Thoracic aorta (tissue), 2 donors: ENCODE measurements around the gene ASIC5. TPM values are rescaled to one million over a fixed set of nuclear protein-coding genes. Genes with fewer than 3 reads are reported as not detected.

Source experiments
- ATAC-seq: fragments of 150-250 bp; one replicate; pipeline ENCODE4 v1.8.0; 2017; ENCODE audit warnings: low read depth; ENCODE audit not compliant: insufficient number of reproducible peaks, low FRiP score
- DNase-seq: peaks from one replicate; pipeline ENCODE4 v3.0.0-alpha.2; 2020; ENCODE audit warnings: low spot score
- H3K27ac ChIP-seq, 2 donors: fragments of 200-600 bp; sonication (generic); 1 replicate in 1 of 2; 2 replicates in 1 of 2; pipeline ENCODE4 v1.5.1; 2016; ENCODE audit warnings: mild to moderate bottlenecking in 2 of 2, moderate library complexity in 2 of 2
- H3K27me3 ChIP-seq: fragments of 200-600 bp; sonication (generic); replicated peaks from 2 replicates; pipeline ENCODE4 v1.6.0; 2016; ENCODE audit warnings: mild to moderate bottlenecking; ENCODE audit not compliant: insufficient read depth
- H3K36me3 ChIP-seq: fragments of 200-600 bp; sonication (generic); one replicate; pipeline ENCODE4 v1.5.1; 2016
- H3K4me1 ChIP-seq, 2 donors: fragments of 200-600 bp; sonication (generic); 1 replicate in 1 of 2; 2 replicates in 1 of 2; pipeline versions ENCODE4 v1.5.1 to v1.6.0; 2016; ENCODE audit warnings: low read depth in 2 of 2, mild to moderate bottlenecking in 1 of 2; ENCODE audit not compliant: control insufficient read depth in 1 of 2
- H3K4me3 ChIP-seq: fragments of 200-600 bp; sonication (generic); 2 replicates; pipeline ENCODE4 v1.5.1; 2016; ENCODE audit warnings: mild to moderate bottlenecking
- H3K9me3 ChIP-seq: fragments of 200-600 bp; sonication (generic); 2 replicates; pipeline ENCODE4 v1.5.1; 2016
- total RNA-seq, 2 donors: library from RNA; depleted of rRNA; stranded (reverse); fragments of >200 nt; gene quantifications; one replicate each; pipeline versions ENCODE4 v1.1.0 to v1.2.3, GENCODE V29; 2016
- TF ChIP-seq, protein P1 (sequence below): fragments of 200-600 bp; sonication (generic); IDR thresholded peaks from one replicate; pipeline ENCODE4 v1.5.1; 2019; ENCODE audit warnings: antibody characterized with exemption

ASIC5 gene
- total RNA-seq, 2 donors from 2014 or later: not detected

DNA sequence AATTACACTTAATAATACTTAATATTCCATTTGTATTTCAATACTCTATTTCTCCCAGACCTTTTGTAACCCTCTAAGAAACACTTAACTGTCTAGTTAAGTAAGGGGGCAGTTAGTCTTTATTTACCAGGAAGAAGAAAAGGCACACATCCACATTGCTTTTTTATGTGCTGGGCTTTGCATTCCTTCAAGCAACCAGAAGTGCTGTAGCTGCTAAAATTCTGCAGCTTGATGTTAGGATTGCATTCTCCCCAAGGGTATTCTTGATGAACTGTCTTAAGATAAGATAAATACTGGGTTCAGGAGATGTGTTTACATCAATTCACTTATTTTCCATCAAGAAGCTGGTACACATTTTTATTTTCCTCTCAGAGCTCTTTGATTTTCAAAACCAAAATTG lies 24.0 kb downstream of the ASIC5 start:
- TF ChIP-seq, protein P1, sequence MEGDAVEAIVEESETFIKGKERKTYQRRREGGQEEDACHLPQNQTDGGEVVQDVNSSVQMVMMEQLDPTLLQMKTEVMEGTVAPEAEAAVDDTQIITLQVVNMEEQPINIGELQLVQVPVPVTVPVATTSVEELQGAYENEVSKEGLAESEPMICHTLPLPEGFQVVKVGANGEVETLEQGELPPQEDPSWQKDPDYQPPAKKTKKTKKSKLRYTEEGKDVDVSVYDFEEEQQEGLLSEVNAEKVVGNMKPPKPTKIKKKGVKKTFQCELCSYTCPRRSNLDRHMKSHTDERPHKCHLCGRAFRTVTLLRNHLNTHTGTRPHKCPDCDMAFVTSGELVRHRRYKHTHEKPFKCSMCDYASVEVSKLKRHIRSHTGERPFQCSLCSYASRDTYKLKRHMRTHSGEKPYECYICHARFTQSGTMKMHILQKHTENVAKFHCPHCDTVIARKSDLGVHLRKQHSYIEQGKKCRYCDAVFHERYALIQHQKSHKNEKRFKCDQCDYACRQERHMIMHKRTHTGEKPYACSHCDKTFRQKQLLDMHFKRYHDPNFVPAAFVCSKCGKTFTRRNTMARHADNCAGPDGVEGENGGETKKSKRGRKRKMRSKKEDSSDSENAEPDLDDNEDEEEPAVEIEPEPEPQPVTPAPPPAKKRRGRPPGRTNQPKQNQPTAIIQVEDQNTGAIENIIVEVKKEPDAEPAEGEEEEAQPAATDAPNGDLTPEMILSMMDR: no peak
- no peak overlapping the region for H3K4me3 ChIP-seq
- H3K27ac ChIP-seq: no peak overlapping the region
- no peaks in the 10 kb centered on the region for H3K36me3 ChIP-seq
- H3K9me3 ChIP-seq: no peaks in the 10 kb centered on the region
- H3K27me3 ChIP-seq: no peaks in the 10 kb centered on the region
- ATAC-seq: no peak
- DNase-seq: no peak
- no peaks in the 10 kb centered on the region for H3K4me1 ChIP-seq

GRCh38 chr4:155837203-155837796 lies 28.8 kb downstream of the ASIC5 start:
- DNase-seq (no peak), ATAC-seq (no peak)
- H3K4me3 ChIP-seq: no peak overlapping the region
- no peak overlapping the region for H3K27ac ChIP-seq
- H3K36me3 ChIP-seq: no peaks in the 10 kb centered on the region
- no peaks in the 10 kb centered on the region for H3K27me3 ChIP-seq
- TF ChIP-seq, protein P1: no peak
- no peaks in the 10 kb centered on the region for H3K9me3 ChIP-seq
- H3K4me1 ChIP-seq: no peaks in the 10 kb centered on the region

DNA sequence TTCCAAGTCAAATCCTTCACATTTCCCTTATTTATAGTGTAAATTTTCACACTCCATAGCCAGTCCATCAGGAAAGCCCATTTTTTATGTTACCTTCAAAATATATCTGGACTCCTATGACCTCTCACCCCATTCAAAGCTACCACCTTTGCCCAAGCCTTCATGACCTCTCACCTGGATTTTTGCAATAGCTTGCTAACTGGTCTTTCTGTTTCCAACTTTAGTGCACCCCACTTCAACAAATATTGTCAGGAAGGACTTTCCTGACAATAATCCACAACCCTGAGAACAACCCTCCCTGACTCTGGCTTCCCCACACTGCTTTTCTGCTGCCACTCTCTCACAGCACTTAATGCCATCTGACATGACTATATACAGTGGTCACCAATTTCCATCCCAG lies 33.4 kb downstream of the ASIC5 start:
- TF ChIP-seq, protein P1: no peak
- DNase-seq (no peak), ATAC-seq (no peak)
- Histone ChIP-seq H3K4me1 (peaks cover 0 to 6% of the 10 kb centered on the region in 2 donors), H3K4me3 (no peak overlapping the region), H3K27me3 (no peaks in the 10 kb centered on the region), H3K36me3 (no peaks in the 10 kb centered on the region), H3K9me3 (no peaks in the 10 kb centered on the region), H3K27ac (no peak overlapping the region)

GRCh38 chr4:155828628-155829027 lies 37.4 kb downstream of the ASIC5 start:
- Histone ChIP-seq H3K9me3 (no peaks in the 10 kb centered on the region), H3K27ac (no peak overlapping the region), H3K27me3 (no peaks in the 10 kb centered on the region), H3K4me1 (peaks cover 0 to 6% of the 10 kb centered on the region in 2 donors), H3K36me3 (no peaks in the 10 kb centered on the region), H3K4me3 (no peak overlapping the region)
- TF ChIP-seq, protein P1: no peak
- no peak for DNase-seq
- no peak for ATAC-seq

DNA sequence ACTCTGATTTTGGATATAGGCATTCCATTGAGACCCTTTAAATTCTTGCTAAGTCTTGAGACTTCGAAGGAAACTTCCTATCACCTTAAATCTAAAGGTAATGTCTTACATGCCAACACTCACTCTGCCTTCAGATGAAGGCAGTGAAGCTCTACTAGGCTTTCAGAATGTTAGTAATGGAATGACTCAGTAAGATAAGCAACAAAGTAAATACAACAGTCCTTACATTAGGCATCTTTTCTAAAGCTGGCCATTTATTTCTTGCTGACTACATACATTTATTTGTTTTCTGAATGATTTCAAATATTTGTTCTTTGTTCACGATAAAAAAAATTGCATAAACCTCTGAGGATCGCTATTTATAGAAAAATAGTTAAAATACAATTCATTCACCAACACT lies 43.5 kb downstream of the ASIC5 start:
- no peaks in the 10 kb centered on the region for H3K27me3 ChIP-seq
- no peaks in the 10 kb centered on the region for H3K9me3 ChIP-seq
- no peak overlapping the region for H3K27ac ChIP-seq
- DNase-seq (no peak), ATAC-seq (no peak)
- TF ChIP-seq, protein P1: no peak
- no peaks in the 10 kb centered on the region for H3K36me3 ChIP-seq
- H3K4me1 ChIP-seq: peaks cover 0 to 7% of the 10 kb centered on the region in 2 donors
- H3K4me3 ChIP-seq: no peak overlapping the region
